ENCODE data around the gene WNK2. TPM values are rescaled to one million over a fixed set of nuclear protein-coding genes. Genes with fewer than 3 reads are reported as not detected.

WNK2 gene
- total RNA-seq, result not detected in 2 replicates

DNA sequence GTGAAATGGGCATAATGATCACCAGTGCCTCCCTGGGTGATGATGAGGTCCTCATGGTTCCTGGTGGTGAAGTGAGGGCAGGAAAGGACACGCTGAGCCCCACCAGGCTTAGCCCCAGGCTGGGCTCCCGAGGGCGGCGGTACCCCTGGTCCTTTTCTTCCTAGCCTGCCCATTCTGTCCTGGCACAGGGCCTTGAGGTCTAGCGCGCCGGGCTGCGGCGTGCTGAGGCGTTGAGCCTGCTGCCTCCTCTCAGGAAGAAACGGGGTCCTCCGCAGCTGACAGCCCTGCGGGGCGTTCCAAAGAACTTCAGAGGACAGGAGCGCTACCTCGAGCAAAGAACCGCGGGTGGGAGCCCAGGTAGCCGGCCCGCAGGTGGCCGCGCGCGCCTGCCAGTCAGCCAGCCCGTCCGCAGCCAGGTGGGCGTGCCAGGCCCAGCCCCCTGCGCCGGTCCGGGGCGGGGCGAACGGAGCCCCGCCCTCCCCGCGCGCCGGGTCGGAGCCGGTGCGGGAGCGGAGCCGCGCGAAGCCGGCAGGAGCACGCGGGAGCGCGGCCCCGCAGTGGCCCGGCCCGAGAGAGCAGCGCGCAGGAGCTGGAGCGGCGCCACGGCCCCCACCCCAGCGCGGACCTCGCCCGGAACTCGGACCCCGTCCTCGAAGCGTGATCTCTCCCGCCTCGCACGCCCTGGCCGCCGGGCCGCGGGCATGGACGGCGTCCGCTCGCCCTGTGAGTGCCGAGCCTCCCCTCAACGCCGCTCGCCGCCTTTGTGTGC is at the start of gene WNK2:
Gene WNK2 (plus strand): TSS at position 477 of the 769 bp plus-strand sequence. CDS start 791 bp downstream, outside the sequence.

Other genes with a start within 250 kb of the WNK2 start
- not detected in 2 replicates for gene FGD3, start 236.6 kb upstream of the WNK2 start, total RNA-seq
- gene SUSD3, start 125.4 kb upstream of the WNK2 start, total RNA-seq, result 55.5 and 74.4 TPM in 2 replicates
- gene CARD19, start 87.9 kb upstream of the WNK2 start, total RNA-seq, result 92.9 and 110 TPM in 2 replicates
- 65.7 and 84.5 TPM in 2 replicates for gene NINJ1, start 49.9 kb upstream of the WNK2 start, total RNA-seq

All from myometrial cell (primary cell).